Nephron (organoid): Measurements from ENCODE around the gene MIEN1.
"Not testable (repeated sequence)": the region's sequence is repeated elsewhere in the genome, so short reads cannot be mapped to it uniquely, and the experiment has no call there.

ENCODE experiments used
- H3K27ac Mint-ChIP-seq, 3 experiments: 2 replicates each; pipeline ENCODE4 v1.8.0; 2020; ENCODE audit warnings: mixed read lengths in 3 of 3, mild to moderate bottlenecking in 2 of 3, moderate library complexity in 1 of 3
- H3K27me3 Mint-ChIP-seq: 2 replicates; pipeline ENCODE4 v1.8.0; 2021; ENCODE audit warnings: low read depth, mild to moderate bottlenecking, moderate library complexity, mixed read lengths
- H3K36me3 Mint-ChIP-seq: 2 replicates; pipeline ENCODE4 v1.8.0; 2020; ENCODE audit warnings: low read depth, mixed read lengths
- H3K4me1 Mint-ChIP-seq: 2 replicates; pipeline ENCODE4 v1.8.0; 2020; ENCODE audit warnings: mixed read lengths
- H3K4me3 Mint-ChIP-seq, 3 experiments: 2 replicates each; pipeline ENCODE4 v1.8.0; 2020; ENCODE audit warnings: mild to moderate bottlenecking in 3 of 3, mixed read lengths in 3 of 3, moderate library complexity in 2 of 3
- H3K9me3 Mint-ChIP-seq: 2 replicates; pipeline ENCODE4 v1.8.0; 2020; ENCODE audit warnings: mixed read lengths
- TF ChIP-seq, protein P1 (sequence below), 3 experiments: fragments of 200-600 bp; sonication (generic); IDR thresholded peaks; one replicate each; pipeline ENCODE4 v1.5.0; 2021; ENCODE audit warnings: antibody characterized with exemption in 3 of 3; ENCODE audit not compliant: unreplicated experiment in 3 of 3

Gene MIEN1

DNA sequence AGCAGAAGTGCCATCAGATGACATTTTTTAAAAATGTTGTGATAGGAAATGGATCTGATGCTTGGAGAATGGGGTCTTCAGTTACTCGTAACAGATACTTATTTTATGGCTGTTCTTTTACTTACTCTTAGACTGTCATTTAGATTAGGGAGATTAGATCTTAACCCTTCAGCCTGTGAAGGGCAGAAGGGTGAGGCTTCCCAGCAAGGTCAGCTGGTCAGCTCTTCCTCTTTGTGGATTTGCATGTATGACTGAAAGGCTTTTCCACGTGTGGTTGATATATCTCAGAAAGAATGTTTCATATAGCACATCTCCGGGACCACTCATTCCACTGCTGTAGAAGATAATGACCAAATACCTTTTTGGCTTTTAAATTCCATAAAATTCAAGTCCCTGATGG, 34.8 kb upstream of the MIEN1 start:
- peaks cover 9% of the 10 kb centered on the region for H3K4me1 Mint-ChIP-seq
- H3K36me3 Mint-ChIP-seq: no peaks in the 10 kb centered on the region
- peaks cover 14% of the 10 kb centered on the region for H3K27me3 Mint-ChIP-seq
- H3K27ac Mint-ChIP-seq: no peak overlapping the region
- TF ChIP-seq, protein P1, sequence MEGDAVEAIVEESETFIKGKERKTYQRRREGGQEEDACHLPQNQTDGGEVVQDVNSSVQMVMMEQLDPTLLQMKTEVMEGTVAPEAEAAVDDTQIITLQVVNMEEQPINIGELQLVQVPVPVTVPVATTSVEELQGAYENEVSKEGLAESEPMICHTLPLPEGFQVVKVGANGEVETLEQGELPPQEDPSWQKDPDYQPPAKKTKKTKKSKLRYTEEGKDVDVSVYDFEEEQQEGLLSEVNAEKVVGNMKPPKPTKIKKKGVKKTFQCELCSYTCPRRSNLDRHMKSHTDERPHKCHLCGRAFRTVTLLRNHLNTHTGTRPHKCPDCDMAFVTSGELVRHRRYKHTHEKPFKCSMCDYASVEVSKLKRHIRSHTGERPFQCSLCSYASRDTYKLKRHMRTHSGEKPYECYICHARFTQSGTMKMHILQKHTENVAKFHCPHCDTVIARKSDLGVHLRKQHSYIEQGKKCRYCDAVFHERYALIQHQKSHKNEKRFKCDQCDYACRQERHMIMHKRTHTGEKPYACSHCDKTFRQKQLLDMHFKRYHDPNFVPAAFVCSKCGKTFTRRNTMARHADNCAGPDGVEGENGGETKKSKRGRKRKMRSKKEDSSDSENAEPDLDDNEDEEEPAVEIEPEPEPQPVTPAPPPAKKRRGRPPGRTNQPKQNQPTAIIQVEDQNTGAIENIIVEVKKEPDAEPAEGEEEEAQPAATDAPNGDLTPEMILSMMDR (IDR thresholded peaks at IDR 0.05; ENCODE audit: unreplicated experiment in 3 of 3): no peak
- H3K9me3 Mint-ChIP-seq: no peaks in the 10 kb centered on the region
- H3K4me3 Mint-ChIP-seq: no peak overlapping the region

DNA sequence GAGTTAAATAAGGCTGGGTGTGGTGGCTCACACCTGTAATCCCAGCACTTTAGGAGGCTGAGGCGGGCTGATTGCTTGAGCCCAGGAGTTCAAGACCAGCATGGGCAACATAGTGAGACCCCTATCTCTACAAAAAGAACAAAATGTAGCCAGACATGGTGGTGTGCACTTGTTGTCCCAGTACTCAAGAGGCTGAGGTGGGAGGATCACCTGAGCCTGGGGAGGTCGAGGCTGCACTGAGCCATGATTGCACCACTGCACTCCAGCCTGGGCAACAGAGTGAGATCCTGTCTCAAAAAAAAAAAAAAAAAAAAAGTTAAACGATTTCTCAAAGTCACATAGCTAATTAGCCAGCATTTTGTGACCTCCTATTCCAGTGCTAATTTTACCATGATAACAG, 33.8 kb upstream of the MIEN1 start:
- not testable (repeated sequence) for H3K36me3 Mint-ChIP-seq, H3K4me3 Mint-ChIP-seq, H3K9me3 Mint-ChIP-seq, H3K4me1 Mint-ChIP-seq, H3K27ac Mint-ChIP-seq
- H3K27me3 Mint-ChIP-seq: peaks cover 14% of the 10 kb centered on the region

DNA sequence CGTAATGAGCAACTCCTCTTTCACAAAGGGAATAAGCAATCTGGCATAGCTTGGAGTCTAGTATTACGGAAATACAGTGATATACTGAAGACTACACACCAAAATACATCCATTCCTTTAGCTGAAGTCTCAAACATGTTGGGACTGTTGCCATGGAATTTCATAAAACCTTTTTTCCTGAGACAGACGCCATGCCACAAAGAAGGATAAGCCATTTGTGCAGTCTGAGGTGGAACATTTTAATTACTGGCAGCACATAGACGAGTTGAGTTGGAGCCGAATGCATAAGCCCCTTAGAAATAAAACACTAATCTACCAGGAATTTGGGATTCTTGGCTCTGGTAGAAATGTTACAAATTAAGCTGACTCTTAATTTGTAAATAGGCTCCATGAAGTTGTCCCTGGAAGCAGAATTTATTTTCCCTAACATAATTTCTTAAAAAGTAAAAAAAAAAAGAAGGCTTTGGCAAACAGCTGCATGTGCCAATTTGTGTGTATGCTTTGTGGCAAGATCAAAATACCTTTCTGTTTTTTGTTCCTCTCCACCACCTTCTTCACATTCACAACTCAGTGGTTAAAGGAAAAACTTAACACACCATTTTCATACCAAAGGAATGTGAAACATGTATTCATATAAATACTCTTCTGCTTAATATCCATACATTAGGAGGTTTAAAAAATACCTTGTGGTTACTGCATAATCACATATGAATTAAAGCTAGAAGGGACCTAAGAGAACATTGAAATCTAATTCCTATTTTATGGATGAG, 32.9 kb upstream of the MIEN1 start:
- Mint-ChIP-seq H3K27me3 (peaks cover 21% of the 10 kb centered on the region), H3K27ac (peak overlapping the region in 2 of 3 experiments; percentile 18 to 60), H3K4me3 (no peak overlapping the region), H3K36me3 (no peaks in the 10 kb centered on the region), H3K4me1 (peaks cover 9% of the 10 kb centered on the region), H3K9me3 (no peaks in the 10 kb centered on the region)
- TF ChIP-seq, protein P1 (IDR thresholded peaks at IDR 0.05; ENCODE audit: unreplicated experiment in 3 of 3): no peak

DNA sequence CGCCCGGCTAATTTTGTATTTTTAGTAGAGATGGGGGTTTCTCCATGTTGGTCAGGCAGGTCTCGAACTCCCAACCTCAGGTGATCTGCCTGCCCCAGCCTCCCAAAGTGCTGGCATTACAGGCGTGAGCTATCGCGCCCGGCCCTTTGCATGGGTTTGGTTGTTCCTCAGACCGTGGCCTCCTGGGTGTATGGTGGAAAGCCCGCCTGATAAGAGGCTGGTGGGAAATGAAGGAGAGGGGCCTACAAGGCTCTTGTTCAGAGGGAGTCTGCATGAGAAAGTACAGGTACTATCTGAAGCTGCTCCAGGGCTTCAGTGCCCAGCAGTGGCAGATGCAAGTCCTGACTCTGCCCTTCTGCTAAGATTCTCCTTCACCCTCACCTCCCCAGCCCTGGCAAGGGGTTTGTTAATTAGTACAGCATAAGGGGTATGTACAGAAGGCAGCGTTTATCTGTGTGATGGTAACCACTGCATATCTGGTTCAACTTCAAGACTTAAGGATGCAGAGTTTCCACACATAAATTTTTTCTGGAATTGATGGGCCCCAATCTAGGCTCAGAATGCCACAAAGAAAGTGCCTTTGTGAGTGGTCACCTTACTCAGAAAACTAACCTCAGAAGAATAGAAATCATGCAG, 31.6 kb upstream of the MIEN1 start:
- TF ChIP-seq, protein P1 (IDR thresholded peaks at IDR 0.05; ENCODE audit: unreplicated experiment in 3 of 3): no peak
- Mint-ChIP-seq H3K36me3 (no peaks in the 10 kb centered on the region), H3K9me3 (no peaks in the 10 kb centered on the region), H3K4me1 (peaks cover 9% of the 10 kb centered on the region), H3K27me3 (peaks cover 32% of the 10 kb centered on the region), H3K4me3 (no peak overlapping the region), H3K27ac (no peak overlapping the region)

DNA sequence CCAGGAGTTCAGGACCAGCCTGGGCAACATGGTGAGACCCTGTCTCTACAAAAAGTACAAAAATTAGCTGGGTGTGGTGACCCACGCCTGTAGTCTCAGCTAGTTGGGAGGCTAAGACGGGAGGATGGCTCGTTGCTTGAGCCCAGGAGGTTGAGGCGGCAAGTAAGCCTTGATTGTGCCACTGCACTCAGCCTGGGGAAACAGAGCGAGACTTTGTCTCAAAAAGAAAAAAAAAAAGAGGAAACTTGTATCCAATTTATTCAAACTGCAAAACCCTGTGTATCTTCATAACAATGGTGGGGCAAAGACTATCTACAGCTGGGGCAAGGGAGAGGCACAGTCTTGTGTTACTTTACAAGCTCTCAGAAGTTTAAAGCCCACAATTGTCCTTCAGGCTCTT, 28.9 kb upstream of the MIEN1 start:
- H3K27ac Mint-ChIP-seq: no peak overlapping the region
- H3K9me3 Mint-ChIP-seq: no peaks in the 10 kb centered on the region

More for the DNA sequence above, 28.9 kb upstream of the MIEN1 start:
- Mint-ChIP-seq H3K4me3 (no peak overlapping the region), H3K36me3 (no peaks in the 10 kb centered on the region), H3K27me3 (peaks cover 35% of the 10 kb centered on the region), H3K4me1 (peaks cover 15% of the 10 kb centered on the region)
- TF ChIP-seq, protein P1 (IDR thresholded peaks at IDR 0.05; ENCODE audit: unreplicated experiment in 3 of 3): no peak
